GM12878 (cell line): Measurements from ENCODE around the gene VGLL2. TPM values are rescaled to one million over a fixed set of nuclear protein-coding genes. Genes with fewer than 3 reads are reported as not detected.

ENCODE experiments used
- ATAC-seq: fragments of 200-7000 bp; cut with Tn5 transposase; 3 replicates; pipeline ENCODE4 v1.9.1; 2020; ENCODE audit warnings: mild to moderate bottlenecking, moderate library complexity
- BruUV-seq: library from RNA; stranded (reverse); fragments of 400-500 nt; replicated peaks from 2 replicates; lab custom pipeline; 2021; lab: Mats Ljungman, UMichigan
- CTCF ChIA-PET: fragments of 300-600 bp; sonication (Branson Sonifier 250); formaldehyde crosslinking; extraction: SDS; loops from one replicate; lab custom pipeline; 2021; ENCODE audit warnings: inconsistent platforms; lab: Yijun Ruan, JAX
- POLR2A ChIA-PET: fragments of 350-600 bp; formaldehyde crosslinking; extraction: SDS; loops from one replicate; lab custom pipeline; 2021; ENCODE audit warnings: inconsistent platforms; lab: Charles Lee
- RAD21 ChIA-PET: fragments of 300-600 bp; sonication (Branson Sonifier 250); formaldehyde crosslinking; loops from one replicate; lab custom pipeline; 2023; ENCODE audit warnings: antibody characterized with exemption; ENCODE audit not compliant: unreplicated experiment; lab: Charles Lee
- SMC1A ChIA-PET: fragments of 300-600 bp; sonication (Branson Sonifier 250); formaldehyde crosslinking; loops from one replicate; lab custom pipeline; 2023; ENCODE audit not compliant: unreplicated experiment, uncharacterized antibody; lab: Charles Lee
- DNase-seq: peaks from one replicate; pipeline ENCODE4 v3.0.0-alpha.2; 2011; ENCODE audit warnings: low read depth, low spot score
- FAIRE-seq: peaks from 3 replicates; lab custom pipeline; 2011; peaks lifted over from hg19 to GRCh38; lab: Jason Lieb, UNC
- H2AFZ ChIP-seq: 2 replicates; pipeline ENCODE4 v1.6.0; 2011; ENCODE audit warnings: low read depth, low read length, control low read depth; ENCODE audit not compliant: control insufficient read depth
- H3K27ac ChIP-seq: 2 replicates; pipeline ENCODE4 v1.5.1; 2011; ENCODE audit warnings: control low read depth; ENCODE audit not compliant: control insufficient read depth, insufficient read depth
- H3K27me3 ChIP-seq, 2 experiments: replicated peaks in 1 of 2; 2 replicates each; pipeline versions ENCODE4 v1.6.0 to v1.6.1; 2011; ENCODE audit warnings: low read length in 1 of 2; ENCODE audit not compliant: control insufficient read depth in 2 of 2, insufficient read depth in 2 of 2
- H3K36me3 ChIP-seq, 2 experiments: 2 replicates each; pipeline ENCODE4 v1.5.1; 2011; ENCODE audit warnings: low read length in 1 of 2; ENCODE audit not compliant: control insufficient read depth in 2 of 2, insufficient read depth in 2 of 2
- H3K4me1 ChIP-seq: 2 replicates; pipeline ENCODE4 v1.6.1; 2011; ENCODE audit warnings: mild to moderate bottlenecking, low read length, moderate library complexity, mixed read lengths; ENCODE audit not compliant: control insufficient read depth, insufficient read depth
- H3K4me2 ChIP-seq: 2 replicates; pipeline ENCODE4 v1.6.0; 2011; ENCODE audit warnings: control low read depth; ENCODE audit not compliant: control insufficient read depth, insufficient read depth
- H3K4me3 ChIP-seq: fragments of 200-600 bp; sonication (generic); 2 replicates; pipeline ENCODE4 v1.5.1; 2016
- H3K79me2 ChIP-seq: 2 replicates; pipeline ENCODE4 v1.6.0; 2011; ENCODE audit warnings: low read length; ENCODE audit not compliant: control insufficient read depth, insufficient read depth
- H3K9ac ChIP-seq: 2 replicates; pipeline ENCODE4 v1.8.0; 2011; ENCODE audit warnings: low read length, control low read depth, mixed read lengths; ENCODE audit not compliant: control insufficient read depth, insufficient read depth
- H3K9me3 ChIP-seq: replicated peaks from 3 replicates; pipeline ENCODE4 v1.5.1; 2011; ENCODE audit warnings: mild to moderate bottlenecking, low read length; ENCODE audit not compliant: control insufficient read depth, insufficient read depth
- H4K20me1 ChIP-seq: 2 replicates; pipeline ENCODE4 v1.6.0; 2011; ENCODE audit not compliant: control insufficient read depth, insufficient read depth
- BCL11A ChIP-seq: IDR thresholded peaks from 2 replicates; pipeline ENCODE4 v1.6.1; 2011; ENCODE audit warnings: low read depth, low read length
- CREM ChIP-seq: IDR thresholded peaks from 2 replicates; pipeline ENCODE4 v1.6.1; 2014; ENCODE audit warnings: antibody characterized with exemption, low read depth
- JUND ChIP-seq: IDR thresholded peaks from 2 replicates; pipeline ENCODE4 v1.6.1; 2012; ENCODE audit warnings: low read depth, mild to moderate bottlenecking, low read length, improper control_type of control experiment, moderate library complexity
- NFYA ChIP-seq: IDR thresholded peaks from 2 replicates; pipeline ENCODE4 v1.6.1; 2011; ENCODE audit warnings: low read depth, mild to moderate bottlenecking, low read length, improper control_type of control experiment, borderline replicate concordance
- NFYB ChIP-seq: IDR thresholded peaks from 2 replicates; pipeline ENCODE4 v1.6.1; 2011; ENCODE audit warnings: low read depth, mild to moderate bottlenecking, low read length, improper control_type of control experiment, moderate library complexity; ENCODE audit not compliant: insufficient read depth
- NRF1 ChIP-seq: conservative IDR thresholded peaks from 2 replicates; pipeline ENCODE4 v1.6.1; 2011; ENCODE audit warnings: mild to moderate bottlenecking, low read depth, low read length, improper control_type of control experiment
- SREBF1 ChIP-seq: IDR thresholded peaks from 2 replicates; pipeline ENCODE4 v1.6.1; 2012; ENCODE audit warnings: mild to moderate bottlenecking, low read length
- TCF12 ChIP-seq: IDR thresholded peaks from 2 replicates; pipeline ENCODE4 v1.6.1; 2011; ENCODE audit warnings: low read depth, mild to moderate bottlenecking, low read length
- ZSCAN29 ChIP-seq: fragments of 450-650 bp; IDR thresholded peaks from 2 replicates; pipeline ENCODE4 v1.6.1; 2017; ENCODE audit warnings: mild to moderate bottlenecking, moderate library complexity
- WGBS: methylation state at CpG from one replicate; pipeline ENCODE4 v1.1.6; 2016; ENCODE audit warnings: low lambda C conversion rate; ENCODE audit not compliant: insufficient replicate concordance, insufficient coverage; ENCODE audit errors: missing lambda C conversion rate; 5-methylcytosine and 5-hydroxymethylcytosine counted together
- in situ Hi-C: fragments of 300-500 bp; cut with MboI; formaldehyde crosslinking; loops from 9 replicates; pipeline ENCODE4 v1.14.3; 2018; ENCODE audit warnings: mixed read lengths
- intact Hi-C: fragments of 100-400 bp; cut with micrococcal nuclease; formaldehyde crosslinking; loops from one replicate; pipeline ENCODE4 v1.14.2; 2022; ENCODE audit not compliant: unreplicated experiment
- polyA plus RNA-seq, 11 experiments: library from polyadenylated mRNA; depleted of rRNA in 4 of 11; unstranded in 6 of 11; stranded (reverse) in 5 of 11; fragments of >200 nt; fragmentation: Nextera tagmentation in 4 of 11; fragmentation: Illumina TruSeq in 1 of 11; extraction: Ambion mirVana in 4 of 11; extraction: Trizol in 1 of 11; gene quantifications; 1 replicate in 1 of 11; 2 replicates in 10 of 11; pipeline versions ENCODE4 v1.2.1 to v1.2.3, GENCODE V29; 2011 to 2016; ENCODE audit warnings: inconsistent platforms in 2 of 11, missing spikeins in 2 of 11, low read depth in 1 of 11
- total RNA-seq, 4 experiments: library from RNA; depleted of rRNA in 3 of 4; stranded (reverse); fragments of >200 nt in 3 of 4; fragmentation: Illumina TruSeq in 1 of 4; extraction: Trizol in 1 of 4; gene quantifications; 2 replicates each; pipeline versions ENCODE4 v1.2.1 to v1.2.3, GENCODE V29; 2013 to 2021
- TF ChIP-seq, protein P1 (sequence below): fragments of 450-650 bp; formaldehyde crosslinking; IDR thresholded peaks from 2 replicates; pipeline ENCODE4 v1.4.0; 2022; ENCODE audit warnings: mild to moderate bottlenecking, moderate library complexity
- TF ChIP-seq, protein P2 (sequence below): fragments of 450-650 bp; IDR thresholded peaks from 2 replicates; pipeline ENCODE4 v1.6.1; 2017; ENCODE audit warnings: borderline replicate concordance
- TF ChIP-seq, protein P3 (sequence below): fragments of 450-650 bp; IDR thresholded peaks from 2 replicates; pipeline ENCODE4 v1.6.1; 2014; ENCODE audit warnings: mild to moderate bottlenecking
- TF ChIP-seq, protein P4 (sequence below): IDR thresholded peaks from 2 replicates; pipeline ENCODE4 v1.6.1; 2012; ENCODE audit warnings: low read depth, low read length, improper control_type of control experiment

The VGLL2 gene
- total and polyA plus RNA-seq, 10 of the 15 experiments (the other 5 are each of a cell fraction or from before 2014, with no cell fraction given): not detected

DNA sequence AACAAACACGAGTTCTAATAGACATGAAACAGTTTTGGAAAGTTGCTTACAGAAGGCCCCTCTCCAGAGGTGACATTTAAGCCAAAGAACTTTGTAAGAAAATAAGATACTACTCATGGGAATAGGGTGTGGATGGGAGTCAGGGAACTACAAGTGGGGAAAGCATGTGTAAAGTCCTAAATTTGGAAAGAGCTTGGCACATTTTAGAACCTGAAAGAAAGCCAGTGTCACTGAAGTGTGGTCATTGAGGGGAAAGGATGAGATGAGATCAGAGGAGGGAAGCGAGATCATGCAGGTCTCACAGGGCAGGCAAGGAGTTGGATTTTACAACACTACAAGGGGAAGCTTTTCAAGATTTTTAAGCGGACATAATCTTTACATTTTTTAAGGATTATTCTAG lies 38.0 kb downstream of the VGLL2 start:
- ATAC-seq (no peak), FAIRE-seq (no peak), DNase-seq (no peak)
- no peaks in the 10 kb centered on the region for H3K36me3 ChIP-seq
- H3K9me3 ChIP-seq: no peaks in the 10 kb centered on the region
- ChIA-PET RAD21 (no interaction called here), CTCF (no interaction called here), POLR2A (no interaction called here), SMC1A (interaction anchor here (1.6 kb wide), 1 partner anchor 12 kb away, joined by 3 read pairs; no protein-coding TSS in a partner anchor)
- in situ Hi-C loops: no loop called here
- H3K79me2 ChIP-seq: no peaks in the 10 kb centered on the region
- no peak overlapping the region for H2AFZ ChIP-seq
- H3K27ac ChIP-seq: no peak overlapping the region
- H4K20me1 ChIP-seq: no peaks in the 10 kb centered on the region; the same call in 1 of the 2 replicates
- H3K9ac ChIP-seq: no peak overlapping the region
- no TSS peak for BruUV-seq
- intact Hi-C loops: no loop called here
- no peak overlapping the region for H3K4me3 ChIP-seq
- TF ChIP-seq NFYA: no peak
- TF ChIP-seq, protein P1, sequence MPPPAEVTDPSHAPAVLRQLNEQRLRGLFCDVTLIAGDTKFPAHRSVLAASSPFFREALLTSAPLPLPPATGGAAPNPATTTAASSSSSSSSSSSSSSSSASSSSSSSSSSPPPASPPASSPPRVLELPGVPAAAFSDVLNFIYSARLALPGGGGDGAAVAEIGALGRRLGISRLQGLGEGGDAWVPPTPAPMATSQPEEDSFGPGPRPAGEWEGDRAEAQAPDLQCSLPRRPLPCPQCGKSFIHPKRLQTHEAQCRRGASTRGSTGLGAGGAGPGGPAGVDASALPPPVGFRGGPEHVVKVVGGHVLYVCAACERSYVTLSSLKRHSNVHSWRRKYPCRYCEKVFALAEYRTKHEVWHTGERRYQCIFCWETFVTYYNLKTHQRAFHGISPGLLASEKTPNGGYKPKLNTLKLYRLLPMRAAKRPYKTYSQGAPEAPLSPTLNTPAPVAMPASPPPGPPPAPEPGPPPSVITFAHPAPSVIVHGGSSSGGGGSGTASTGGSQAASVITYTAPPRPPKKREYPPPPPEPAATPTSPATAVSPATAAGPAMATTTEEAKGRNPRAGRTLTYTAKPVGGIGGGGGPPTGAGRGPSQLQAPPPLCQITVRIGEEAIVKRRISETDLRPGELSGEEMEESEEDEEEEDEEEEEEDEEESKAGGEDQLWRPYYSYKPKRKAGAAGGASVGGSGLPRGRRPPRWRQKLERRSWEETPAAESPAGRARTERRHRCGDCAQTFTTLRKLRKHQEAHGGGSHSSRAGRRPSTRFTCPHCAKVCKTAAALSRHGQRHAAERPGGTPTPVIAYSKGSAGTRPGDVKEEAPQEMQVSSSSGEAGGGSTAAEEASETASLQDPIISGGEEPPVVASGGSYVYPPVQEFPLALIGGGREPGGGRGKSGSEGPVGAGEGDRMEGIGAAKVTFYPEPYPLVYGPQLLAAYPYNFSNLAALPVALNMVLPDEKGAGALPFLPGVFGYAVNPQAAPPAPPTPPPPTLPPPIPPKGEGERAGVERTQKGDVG (CRISPR knock-in tag): no peak
- TF ChIP-seq, protein P2, sequence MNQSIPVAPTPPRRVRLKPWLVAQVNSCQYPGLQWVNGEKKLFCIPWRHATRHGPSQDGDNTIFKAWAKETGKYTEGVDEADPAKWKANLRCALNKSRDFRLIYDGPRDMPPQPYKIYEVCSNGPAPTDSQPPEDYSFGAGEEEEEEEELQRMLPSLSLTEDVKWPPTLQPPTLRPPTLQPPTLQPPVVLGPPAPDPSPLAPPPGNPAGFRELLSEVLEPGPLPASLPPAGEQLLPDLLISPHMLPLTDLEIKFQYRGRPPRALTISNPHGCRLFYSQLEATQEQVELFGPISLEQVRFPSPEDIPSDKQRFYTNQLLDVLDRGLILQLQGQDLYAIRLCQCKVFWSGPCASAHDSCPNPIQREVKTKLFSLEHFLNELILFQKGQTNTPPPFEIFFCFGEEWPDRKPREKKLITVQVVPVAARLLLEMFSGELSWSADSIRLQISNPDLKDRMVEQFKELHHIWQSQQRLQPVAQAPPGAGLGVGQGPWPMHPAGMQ: no peak
- TF ChIP-seq JUND: no peak
- TF ChIP-seq ZSCAN29: no peak
- TF ChIP-seq NFYB: no peak
- no peak for TF ChIP-seq NRF1
- TF ChIP-seq, protein P3, sequence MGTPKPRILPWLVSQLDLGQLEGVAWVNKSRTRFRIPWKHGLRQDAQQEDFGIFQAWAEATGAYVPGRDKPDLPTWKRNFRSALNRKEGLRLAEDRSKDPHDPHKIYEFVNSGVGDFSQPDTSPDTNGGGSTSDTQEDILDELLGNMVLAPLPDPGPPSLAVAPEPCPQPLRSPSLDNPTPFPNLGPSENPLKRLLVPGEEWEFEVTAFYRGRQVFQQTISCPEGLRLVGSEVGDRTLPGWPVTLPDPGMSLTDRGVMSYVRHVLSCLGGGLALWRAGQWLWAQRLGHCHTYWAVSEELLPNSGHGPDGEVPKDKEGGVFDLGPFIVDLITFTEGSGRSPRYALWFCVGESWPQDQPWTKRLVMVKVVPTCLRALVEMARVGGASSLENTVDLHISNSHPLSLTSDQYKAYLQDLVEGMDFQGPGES: no peak
- no peak for TF ChIP-seq CREM
- TF ChIP-seq, protein P4, sequence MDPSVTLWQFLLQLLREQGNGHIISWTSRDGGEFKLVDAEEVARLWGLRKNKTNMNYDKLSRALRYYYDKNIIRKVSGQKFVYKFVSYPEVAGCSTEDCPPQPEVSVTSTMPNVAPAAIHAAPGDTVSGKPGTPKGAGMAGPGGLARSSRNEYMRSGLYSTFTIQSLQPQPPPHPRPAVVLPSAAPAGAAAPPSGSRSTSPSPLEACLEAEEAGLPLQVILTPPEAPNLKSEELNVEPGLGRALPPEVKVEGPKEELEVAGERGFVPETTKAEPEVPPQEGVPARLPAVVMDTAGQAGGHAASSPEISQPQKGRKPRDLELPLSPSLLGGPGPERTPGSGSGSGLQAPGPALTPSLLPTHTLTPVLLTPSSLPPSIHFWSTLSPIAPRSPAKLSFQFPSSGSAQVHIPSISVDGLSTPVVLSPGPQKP: no peak
- TF ChIP-seq BCL11A: no peak
- TF ChIP-seq TCF12: no peak
- TF ChIP-seq SREBF1: no peak
- WGBS: 0% methylated on average over 3 of the region's 3 CpGs
- no peaks in the 10 kb centered on the region for H3K27me3 ChIP-seq
- H3K4me1 ChIP-seq: no peaks in the 10 kb centered on the region
- no peak overlapping the region for H3K4me2 ChIP-seq
